Nephron (organoid): ENCODE results near the gene DRC7.
A peak's percentile ranks its signal among the peaks of the same experiment; 100 is the strongest.

Experiments
- H3K27ac Mint-ChIP-seq, 3 experiments: 2 replicates each; pipeline ENCODE4 v1.8.0; 2020; ENCODE audit warnings: mixed read lengths in 3 of 3, mild to moderate bottlenecking in 2 of 3, moderate library complexity in 1 of 3
- H3K27me3 Mint-ChIP-seq: 2 replicates; pipeline ENCODE4 v1.8.0; 2021; ENCODE audit warnings: low read depth, mild to moderate bottlenecking, moderate library complexity, mixed read lengths
- H3K36me3 Mint-ChIP-seq: 2 replicates; pipeline ENCODE4 v1.8.0; 2020; ENCODE audit warnings: low read depth, mixed read lengths
- H3K4me1 Mint-ChIP-seq: 2 replicates; pipeline ENCODE4 v1.8.0; 2020; ENCODE audit warnings: mixed read lengths
- H3K4me3 Mint-ChIP-seq, 3 experiments: 2 replicates each; pipeline ENCODE4 v1.8.0; 2020; ENCODE audit warnings: mild to moderate bottlenecking in 3 of 3, mixed read lengths in 3 of 3, moderate library complexity in 2 of 3
- H3K9me3 Mint-ChIP-seq: 2 replicates; pipeline ENCODE4 v1.8.0; 2020; ENCODE audit warnings: mixed read lengths
- TF ChIP-seq, protein P1 (sequence below), 3 experiments: fragments of 200-600 bp; sonication (generic); IDR thresholded peaks; one replicate each; pipeline ENCODE4 v1.5.0; 2021; ENCODE audit warnings: antibody characterized with exemption in 3 of 3; ENCODE audit not compliant: unreplicated experiment in 3 of 3

The DRC7 gene

DNA sequence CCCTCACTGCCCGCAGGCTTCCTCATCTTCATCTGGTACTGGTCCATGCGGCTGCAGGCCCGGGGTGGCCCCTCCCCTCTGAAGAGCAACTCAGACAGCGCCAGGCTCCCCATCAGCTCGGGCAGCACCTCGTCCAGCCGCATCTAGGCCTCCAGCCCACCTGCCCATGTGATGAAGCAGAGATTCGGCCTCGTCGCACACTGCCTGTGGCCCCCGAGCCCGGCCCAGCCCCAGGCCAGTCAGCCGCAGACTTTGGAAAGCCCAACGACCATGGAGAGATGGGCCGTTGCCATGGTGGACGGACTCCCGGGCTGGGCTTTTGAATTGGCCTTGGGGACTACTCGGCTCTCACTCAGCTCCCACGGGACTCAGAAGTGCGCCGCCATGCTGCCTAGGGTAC lies 31.2 kb upstream of the DRC7 start:
- Mint-ChIP-seq H3K27ac (no peak overlapping the region), H3K9me3 (no peaks in the 10 kb centered on the region), H3K27me3 (peaks cover 5% of the 10 kb centered on the region), H3K4me1 (no peaks in the 10 kb centered on the region), H3K4me3 (no peak overlapping the region), H3K36me3 (peaks cover 3% of the 10 kb centered on the region)
- TF ChIP-seq, protein P1, sequence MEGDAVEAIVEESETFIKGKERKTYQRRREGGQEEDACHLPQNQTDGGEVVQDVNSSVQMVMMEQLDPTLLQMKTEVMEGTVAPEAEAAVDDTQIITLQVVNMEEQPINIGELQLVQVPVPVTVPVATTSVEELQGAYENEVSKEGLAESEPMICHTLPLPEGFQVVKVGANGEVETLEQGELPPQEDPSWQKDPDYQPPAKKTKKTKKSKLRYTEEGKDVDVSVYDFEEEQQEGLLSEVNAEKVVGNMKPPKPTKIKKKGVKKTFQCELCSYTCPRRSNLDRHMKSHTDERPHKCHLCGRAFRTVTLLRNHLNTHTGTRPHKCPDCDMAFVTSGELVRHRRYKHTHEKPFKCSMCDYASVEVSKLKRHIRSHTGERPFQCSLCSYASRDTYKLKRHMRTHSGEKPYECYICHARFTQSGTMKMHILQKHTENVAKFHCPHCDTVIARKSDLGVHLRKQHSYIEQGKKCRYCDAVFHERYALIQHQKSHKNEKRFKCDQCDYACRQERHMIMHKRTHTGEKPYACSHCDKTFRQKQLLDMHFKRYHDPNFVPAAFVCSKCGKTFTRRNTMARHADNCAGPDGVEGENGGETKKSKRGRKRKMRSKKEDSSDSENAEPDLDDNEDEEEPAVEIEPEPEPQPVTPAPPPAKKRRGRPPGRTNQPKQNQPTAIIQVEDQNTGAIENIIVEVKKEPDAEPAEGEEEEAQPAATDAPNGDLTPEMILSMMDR (IDR thresholded peaks at IDR 0.05; ENCODE audit: unreplicated experiment in 3 of 3) = no peak

DNA sequence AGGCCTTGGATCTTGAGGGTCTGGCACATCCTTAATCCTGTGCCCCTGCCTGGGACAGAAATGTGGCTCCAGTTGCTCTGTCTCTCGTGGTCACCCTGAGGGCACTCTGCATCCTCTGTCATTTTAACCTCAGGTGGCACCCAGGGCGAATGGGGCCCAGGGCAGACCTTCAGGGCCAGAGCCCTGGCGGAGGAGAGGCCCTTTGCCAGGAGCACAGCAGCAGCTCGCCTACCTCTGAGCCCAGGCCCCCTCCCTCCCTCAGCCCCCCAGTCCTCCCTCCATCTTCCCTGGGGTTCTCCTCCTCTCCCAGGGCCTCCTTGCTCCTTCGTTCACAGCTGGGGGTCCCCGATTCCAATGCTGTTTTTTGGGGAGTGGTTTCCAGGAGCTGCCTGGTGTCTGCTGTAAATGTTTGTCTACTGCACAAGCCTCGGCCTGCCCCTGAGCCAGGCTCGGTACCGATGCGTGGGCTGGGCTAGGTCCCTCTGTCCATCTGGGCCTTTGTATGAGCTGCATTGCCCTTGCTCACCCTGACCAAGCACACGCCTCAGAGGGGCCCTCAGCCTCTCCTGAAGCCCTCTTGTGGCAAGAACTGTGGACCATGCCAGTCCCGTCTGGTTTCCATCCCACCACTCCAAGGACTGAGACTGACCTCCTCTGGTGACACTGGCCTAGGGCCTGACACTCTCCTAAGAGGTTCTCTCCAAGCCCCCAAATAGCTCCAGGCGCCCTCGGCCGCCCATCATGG lies 30.5 kb upstream of the DRC7 start:
- H3K36me3 Mint-ChIP-seq = peaks cover 3% of the 10 kb centered on the region
- no peak overlapping the region for H3K27ac Mint-ChIP-seq
- TF ChIP-seq, protein P1 (IDR thresholded peaks at IDR 0.05; ENCODE audit: unreplicated experiment in 3 of 3) = no peak
- H3K4me3 Mint-ChIP-seq = no peak overlapping the region
- no peaks in the 10 kb centered on the region for H3K9me3 Mint-ChIP-seq
- H3K4me1 Mint-ChIP-seq = no peaks in the 10 kb centered on the region
- peaks cover 8% of the 10 kb centered on the region for H3K27me3 Mint-ChIP-seq

DNA sequence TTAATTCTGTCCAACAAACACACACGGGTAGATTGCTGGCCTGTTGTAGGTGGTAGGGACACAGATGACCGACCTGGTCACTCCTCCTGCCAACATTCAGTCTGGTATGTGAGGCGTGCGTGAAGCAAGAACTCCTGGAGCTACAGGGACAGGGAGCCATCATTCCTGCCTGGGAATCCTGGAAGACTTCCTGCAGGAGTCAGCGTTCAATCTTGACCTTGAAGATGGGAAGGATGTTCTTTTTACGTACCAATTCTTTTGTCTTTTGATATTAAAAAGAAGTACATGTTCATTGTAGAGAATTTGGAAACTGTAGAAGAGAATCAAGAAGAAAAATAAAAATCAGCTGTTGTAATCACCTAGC lies 30.0 kb upstream of the DRC7 start:
- H3K9me3 Mint-ChIP-seq = no peaks in the 10 kb centered on the region

DNA sequence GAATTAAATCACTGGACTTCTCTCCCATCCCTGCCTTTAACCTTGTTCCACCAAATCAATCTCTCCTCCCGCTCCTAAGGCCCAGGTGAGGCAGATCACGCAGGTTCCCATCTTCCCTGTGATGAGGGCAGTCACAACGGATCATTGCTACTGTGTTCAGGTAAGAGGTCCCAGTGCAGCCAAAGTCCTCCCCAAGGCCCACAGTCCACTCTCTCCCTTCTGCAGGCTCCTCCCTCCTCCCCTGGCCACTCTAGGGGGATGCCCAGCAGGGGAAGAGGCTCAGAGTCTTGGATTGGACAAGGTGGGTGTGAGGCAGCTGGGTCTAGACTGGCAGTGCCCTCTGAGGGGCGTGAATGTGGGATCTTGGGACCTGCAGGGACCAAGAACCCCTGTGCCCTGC lies 29.1 kb upstream of the DRC7 start:
- TF ChIP-seq, protein P1 (IDR thresholded peaks at IDR 0.05; ENCODE audit: unreplicated experiment in 3 of 3) = no peak

More for the DNA sequence above, 30.0 kb upstream of the DRC7 start:
- TF ChIP-seq, protein P1 (IDR thresholded peaks at IDR 0.05; ENCODE audit: unreplicated experiment in 3 of 3) = no peak
- peaks cover 8% of the 10 kb centered on the region for H3K27me3 Mint-ChIP-seq
- no peak overlapping the region for H3K4me3 Mint-ChIP-seq
- no peaks in the 10 kb centered on the region for H3K4me1 Mint-ChIP-seq
- peak overlapping the region in 1 of 3 experiments; percentile 1 for H3K27ac Mint-ChIP-seq
- peaks cover 3% of the 10 kb centered on the region for H3K36me3 Mint-ChIP-seq

DNA sequence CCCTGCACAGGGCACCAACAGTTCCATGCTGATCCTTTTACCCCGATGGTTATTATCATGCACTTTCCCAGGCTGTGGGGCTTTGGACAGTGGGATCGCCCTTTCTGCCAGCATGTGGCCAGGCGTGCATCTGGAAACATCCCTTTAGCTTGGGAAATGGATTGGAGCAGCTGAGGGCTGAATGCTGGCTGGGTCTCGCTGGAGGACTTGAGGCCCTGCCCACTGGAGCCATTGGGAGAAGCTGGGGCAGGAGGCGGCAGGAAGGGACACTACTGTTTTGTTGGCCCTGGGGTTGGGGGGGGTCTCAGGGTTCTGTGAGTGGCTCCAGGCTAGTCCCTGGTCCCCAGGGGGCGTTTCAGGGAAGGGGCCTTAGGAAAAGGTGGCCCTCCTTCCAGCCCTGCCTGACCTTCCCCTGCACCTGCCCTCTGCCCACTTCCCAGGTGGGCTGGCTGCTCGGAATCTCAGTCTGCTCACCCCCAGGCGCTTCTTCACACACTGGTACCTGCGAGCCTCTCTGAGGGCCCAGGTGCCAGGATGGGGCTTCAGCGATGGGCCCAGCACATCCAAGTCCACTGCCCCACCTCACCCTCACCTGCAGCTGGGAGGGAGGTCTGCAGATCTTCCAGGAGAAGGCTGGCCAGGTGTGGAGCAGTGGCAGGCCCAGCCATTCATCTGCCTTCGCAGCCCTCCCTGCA lies 28.1 kb upstream of the DRC7 start:
- H3K4me3 Mint-ChIP-seq = no peak overlapping the region
- peaks cover 8% of the 10 kb centered on the region for H3K27me3 Mint-ChIP-seq
- H3K36me3 Mint-ChIP-seq = peaks cover 3% of the 10 kb centered on the region
- no peak overlapping the region for H3K27ac Mint-ChIP-seq
- no peaks in the 10 kb centered on the region for H3K4me1 Mint-ChIP-seq
- H3K9me3 Mint-ChIP-seq = no peaks in the 10 kb centered on the region
- TF ChIP-seq, protein P1 (IDR thresholded peaks at IDR 0.05; ENCODE audit: unreplicated experiment in 3 of 3) = no peak

More for the DNA sequence above, 29.1 kb upstream of the DRC7 start:
- peaks cover 8% of the 10 kb centered on the region for H3K27me3 Mint-ChIP-seq
- H3K27ac Mint-ChIP-seq = no peak overlapping the region
- no peaks in the 10 kb centered on the region for H3K4me1 Mint-ChIP-seq
- no peaks in the 10 kb centered on the region for H3K9me3 Mint-ChIP-seq
- H3K36me3 Mint-ChIP-seq = peaks cover 3% of the 10 kb centered on the region
- no peak overlapping the region for H3K4me3 Mint-ChIP-seq
